Renal cortex interstitium (tissue), 11 donors: ENCODE measurements around the gene CTBP1. TPM values are rescaled to one million over a fixed set of nuclear protein-coding genes. Genes with fewer than 3 reads are reported as not detected.

ENCODE experiments used
- DNase-seq, 11 donors: peaks; one replicate each; pipeline ENCODE4 v3.0.0-alpha.2; 2013; ENCODE audit warnings: low read depth in 9 of 11, low spot score in 4 of 11; ENCODE audit errors: extremely low read depth in 1 of 11
- polyA plus RNA-seq, 3 donors: library from polyadenylated mRNA; unstranded; fragments of 120-200 nt; gene quantifications; one replicate each; pipeline ENCODE4 v1.2.1, GENCODE V29; 2013; ENCODE audit not compliant: insufficient read length in 3 of 3

The CTBP1 gene
- polyA plus RNA-seq, 3 donors = 113 to 174 (median 150) TPM

- no peak for DNase-seq
Observed at GRCh38 chr4:1260418-1261106, 11.6 kb upstream of the CTBP1 start.

GRCh38 chr4:1259966-1260365 is 11.0 kb upstream of the CTBP1 start:
- no peak for DNase-seq

GRCh38 chr4:1258457-1258856 is 9.5 kb upstream of the CTBP1 start:
- no peak for DNase-seq

GRCh38 chr4:1255699-1256098 is 6.8 kb upstream of the CTBP1 start:
- DNase-seq = no peak

GRCh38 chr4:1255151-1255550 is 6.2 kb upstream of the CTBP1 start:
- no peak for DNase-seq

GRCh38 chr4:1253831-1254230 is 4.9 kb upstream of the CTBP1 start:
- DNase-seq = no peak

- no peak for DNase-seq
Observed at GRCh38 chr4:1252928-1253492, 4.1 kb upstream of the CTBP1 start.

GRCh38 chr4:1251773-1252066 is 2.8 kb upstream of the CTBP1 start:
- DNase-seq = no peak

- no peak for DNase-seq
Observed at GRCh38 chr4:1250921-1251772, 2.2 kb upstream of the CTBP1 start.

GRCh38 chr4:1250527-1250812 is 1.5 kb upstream of the CTBP1 start:
- no peak for DNase-seq

- no peak for DNase-seq
Observed at GRCh38 chr4:1249731-1250526, 999 bp upstream of the CTBP1 start.

GRCh38 chr4:1249148-1249730 is 309 bp upstream of the CTBP1 start:
- peak in 9 of 11 donors; percentile 61 to 88 (median 85) for DNase-seq

GRCh38 chr4:1247864-1248244 is 1.1 kb downstream of the CTBP1 start:
- peak in 1 of 11 donors; percentile 19 for DNase-seq

GRCh38 chr4:1246901-1247863 is 1.7 kb downstream of the CTBP1 start:
- DNase-seq = no peak

- DNase-seq = no peak
Observed at GRCh38 chr4:1246111-1246881, 2.6 kb downstream of the CTBP1 start.

GRCh38 chr4:1245481-1246051 is 3.4 kb downstream of the CTBP1 start:
- no peak for DNase-seq

- no peak for DNase-seq
Observed at GRCh38 chr4:1244978-1245471, 3.9 kb downstream of the CTBP1 start.
